Ishikawa (cell line): Measurements from ENCODE around the gene KMT5C.

Experiments
- CEBPB ChIP-seq: IDR thresholded peaks from 2 replicates; pipeline ENCODE4 v1.6.1; 2012
- CREB1 ChIP-seq: IDR thresholded peaks from 2 replicates; pipeline ENCODE4 v1.6.1; 2012; ENCODE audit warnings: low read depth
- EGR1 ChIP-seq: IDR thresholded peaks from 2 replicates; pipeline ENCODE4 v1.6.1; 2012
- EP300 ChIP-seq: IDR thresholded peaks from 2 replicates; pipeline ENCODE4 v1.6.1; 2012; ENCODE audit warnings: borderline replicate concordance
- FOXM1 ChIP-seq: IDR thresholded peaks from 2 replicates; pipeline ENCODE4 v1.6.1; 2012; ENCODE audit warnings: low read depth, borderline replicate concordance
- NFIC ChIP-seq: IDR thresholded peaks from 2 replicates; pipeline ENCODE4 v1.6.1; 2012
- RAD21 ChIP-seq: IDR thresholded peaks from 2 replicates; pipeline ENCODE4 v1.6.1; 2012; ENCODE audit warnings: low read depth
- TAF1 ChIP-seq: IDR thresholded peaks from 2 replicates; pipeline ENCODE4 v1.6.1; 2012; ENCODE audit warnings: low read depth, mild to moderate bottlenecking
- TCF12 ChIP-seq: IDR thresholded peaks from 2 replicates; pipeline ENCODE4 v1.6.1; 2012; ENCODE audit warnings: low read depth
- TEAD4 ChIP-seq: IDR thresholded peaks from 2 replicates; pipeline ENCODE4 v1.6.1; 2012
- YY1 ChIP-seq: IDR thresholded peaks from 2 replicates; pipeline ENCODE4 v1.6.1; 2012; ENCODE audit warnings: low read depth
- ZBTB7A ChIP-seq: IDR thresholded peaks from 2 replicates; pipeline ENCODE4 v1.6.1; 2012; ENCODE audit warnings: low read depth
- TF ChIP-seq, protein P1 (sequence below): IDR thresholded peaks from 2 replicates; pipeline ENCODE4 v1.6.1; 2012; ENCODE audit warnings: low read depth, mild to moderate bottlenecking
- TF ChIP-seq, protein P2 (sequence below): IDR thresholded peaks from 2 replicates; pipeline ENCODE4 v1.6.1; 2012
- TF ChIP-seq, protein P3 (sequence below): IDR thresholded peaks from 2 replicates; pipeline ENCODE4 v1.6.1; 2012

The KMT5C gene

DNA sequence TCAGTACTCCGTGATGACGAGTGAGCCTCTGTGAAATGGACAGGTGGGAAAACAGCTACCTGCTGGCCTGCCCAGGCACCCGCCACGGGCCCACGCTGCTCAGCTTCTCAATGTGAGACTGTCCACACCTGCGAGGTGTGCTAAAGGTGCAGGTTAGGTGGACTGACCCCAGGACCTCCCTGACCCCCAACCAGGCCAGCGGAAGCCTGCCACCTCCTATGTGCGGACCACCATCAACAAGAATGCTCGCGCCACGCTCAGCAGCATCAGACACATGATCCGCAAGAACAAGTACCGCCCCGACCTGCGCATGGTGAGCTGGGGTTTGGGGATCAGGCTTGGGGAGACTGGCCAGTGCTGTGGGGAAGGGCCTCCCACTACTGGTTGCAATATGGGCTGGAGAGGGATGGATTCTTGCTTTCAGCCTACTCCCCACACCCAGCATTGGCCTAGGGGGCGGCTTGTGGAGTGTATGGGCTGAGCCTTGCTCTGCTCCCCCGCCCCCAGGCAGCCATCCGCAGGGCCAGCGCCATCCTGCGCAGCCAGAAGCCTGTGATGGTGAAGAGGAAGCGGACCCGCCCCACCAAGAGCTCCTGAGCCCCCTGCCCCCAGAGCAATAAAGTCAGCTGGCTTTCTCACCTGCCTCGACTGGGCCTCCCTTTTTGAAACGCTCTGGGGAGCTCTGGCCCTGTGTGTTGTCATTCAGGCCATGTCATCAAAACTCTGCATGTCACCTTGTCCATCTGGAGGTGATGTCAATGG, 48.2 kb downstream of the KMT5C start:
- TF ChIP-seq CREB1 (no peak), FOXM1 (no peak), EP300 (no peak), CEBPB (no peak), RAD21 (no peak), YY1 (no peak), ZBTB7A (no peak), TEAD4 (no peak), TAF1 (no peak), NFIC (no peak), EGR1 (no peak), TCF12 (no peak)
- TF ChIP-seq, protein P1, sequence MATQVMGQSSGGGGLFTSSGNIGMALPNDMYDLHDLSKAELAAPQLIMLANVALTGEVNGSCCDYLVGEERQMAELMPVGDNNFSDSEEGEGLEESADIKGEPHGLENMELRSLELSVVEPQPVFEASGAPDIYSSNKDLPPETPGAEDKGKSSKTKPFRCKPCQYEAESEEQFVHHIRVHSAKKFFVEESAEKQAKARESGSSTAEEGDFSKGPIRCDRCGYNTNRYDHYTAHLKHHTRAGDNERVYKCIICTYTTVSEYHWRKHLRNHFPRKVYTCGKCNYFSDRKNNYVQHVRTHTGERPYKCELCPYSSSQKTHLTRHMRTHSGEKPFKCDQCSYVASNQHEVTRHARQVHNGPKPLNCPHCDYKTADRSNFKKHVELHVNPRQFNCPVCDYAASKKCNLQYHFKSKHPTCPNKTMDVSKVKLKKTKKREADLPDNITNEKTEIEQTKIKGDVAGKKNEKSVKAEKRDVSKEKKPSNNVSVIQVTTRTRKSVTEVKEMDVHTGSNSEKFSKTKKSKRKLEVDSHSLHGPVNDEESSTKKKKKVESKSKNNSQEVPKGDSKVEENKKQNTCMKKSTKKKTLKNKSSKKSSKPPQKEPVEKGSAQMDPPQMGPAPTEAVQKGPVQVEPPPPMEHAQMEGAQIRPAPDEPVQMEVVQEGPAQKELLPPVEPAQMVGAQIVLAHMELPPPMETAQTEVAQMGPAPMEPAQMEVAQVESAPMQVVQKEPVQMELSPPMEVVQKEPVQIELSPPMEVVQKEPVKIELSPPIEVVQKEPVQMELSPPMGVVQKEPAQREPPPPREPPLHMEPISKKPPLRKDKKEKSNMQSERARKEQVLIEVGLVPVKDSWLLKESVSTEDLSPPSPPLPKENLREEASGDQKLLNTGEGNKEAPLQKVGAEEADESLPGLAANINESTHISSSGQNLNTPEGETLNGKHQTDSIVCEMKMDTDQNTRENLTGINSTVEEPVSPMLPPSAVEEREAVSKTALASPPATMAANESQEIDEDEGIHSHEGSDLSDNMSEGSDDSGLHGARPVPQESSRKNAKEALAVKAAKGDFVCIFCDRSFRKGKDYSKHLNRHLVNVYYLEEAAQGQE: no peak
- TF ChIP-seq, protein P2, sequence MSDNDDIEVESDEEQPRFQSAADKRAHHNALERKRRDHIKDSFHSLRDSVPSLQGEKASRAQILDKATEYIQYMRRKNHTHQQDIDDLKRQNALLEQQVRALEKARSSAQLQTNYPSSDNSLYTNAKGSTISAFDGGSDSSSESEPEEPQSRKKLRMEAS: no peak
- TF ChIP-seq, protein P3, sequence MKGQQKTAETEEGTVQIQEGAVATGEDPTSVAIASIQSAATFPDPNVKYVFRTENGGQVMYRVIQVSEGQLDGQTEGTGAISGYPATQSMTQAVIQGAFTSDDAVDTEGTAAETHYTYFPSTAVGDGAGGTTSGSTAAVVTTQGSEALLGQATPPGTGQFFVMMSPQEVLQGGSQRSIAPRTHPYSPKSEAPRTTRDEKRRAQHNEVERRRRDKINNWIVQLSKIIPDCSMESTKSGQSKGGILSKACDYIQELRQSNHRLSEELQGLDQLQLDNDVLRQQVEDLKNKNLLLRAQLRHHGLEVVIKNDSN: no peak

DNA sequence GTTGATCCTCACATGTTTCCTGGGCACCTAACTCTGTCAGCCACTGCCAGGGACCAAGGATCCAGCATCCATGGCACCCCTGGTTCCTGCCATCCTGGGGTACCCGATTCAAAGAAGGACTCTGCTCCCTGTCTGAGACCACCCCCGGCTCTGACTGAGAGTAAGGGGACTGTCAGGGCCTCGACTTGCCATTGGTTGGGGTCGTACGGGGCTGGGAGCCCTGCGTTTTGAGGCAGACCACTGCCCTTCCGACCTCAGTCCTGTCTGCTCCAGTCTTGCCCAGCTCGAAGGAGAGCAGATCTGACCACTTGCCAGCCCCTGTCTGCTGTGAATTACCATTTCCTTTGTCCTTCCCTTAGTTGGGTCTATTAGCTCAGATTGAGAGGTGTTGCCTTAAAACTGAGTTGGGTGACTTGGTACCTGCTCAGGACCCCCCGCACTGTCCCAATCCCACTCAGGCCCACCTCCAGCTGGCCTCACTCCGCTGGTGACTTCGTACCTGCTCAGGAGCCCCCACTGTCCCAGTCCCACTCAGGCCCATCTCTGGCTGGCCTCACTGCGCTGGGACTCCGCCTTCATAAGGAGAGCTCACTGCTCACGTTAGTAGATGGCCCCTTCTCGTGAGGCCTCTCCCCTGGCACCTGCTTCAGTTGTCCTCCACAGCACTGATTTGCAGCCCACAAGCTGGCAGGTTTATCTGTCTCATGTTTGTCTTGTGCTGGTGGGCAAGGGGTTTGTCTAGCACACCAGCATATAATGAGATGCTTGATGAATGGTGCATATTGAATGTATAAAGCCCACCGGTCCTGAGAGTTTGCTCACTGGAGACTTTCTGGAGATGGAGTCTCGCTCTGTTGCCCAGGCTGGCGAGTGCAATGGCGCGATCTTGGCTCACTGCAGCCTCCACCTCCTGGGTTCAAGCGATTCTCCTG, 50.0 kb downstream of the KMT5C start:
- no peak for TF ChIP-seq EP300
- no peak for TF ChIP-seq TEAD4
- TF ChIP-seq NFIC: no peak
- TF ChIP-seq CREB1: no peak
- TF ChIP-seq YY1: no peak
- no peak for TF ChIP-seq ZBTB7A
- TF ChIP-seq, protein P1: no peak
- TF ChIP-seq RAD21: no peak
- no peak for TF ChIP-seq EGR1
- TF ChIP-seq TAF1: no peak
- TF ChIP-seq, protein P2: no peak
- TF ChIP-seq FOXM1: no peak
- TF ChIP-seq CEBPB: no peak
- no peak for TF ChIP-seq TCF12
- TF ChIP-seq, protein P3: no peak

DNA sequence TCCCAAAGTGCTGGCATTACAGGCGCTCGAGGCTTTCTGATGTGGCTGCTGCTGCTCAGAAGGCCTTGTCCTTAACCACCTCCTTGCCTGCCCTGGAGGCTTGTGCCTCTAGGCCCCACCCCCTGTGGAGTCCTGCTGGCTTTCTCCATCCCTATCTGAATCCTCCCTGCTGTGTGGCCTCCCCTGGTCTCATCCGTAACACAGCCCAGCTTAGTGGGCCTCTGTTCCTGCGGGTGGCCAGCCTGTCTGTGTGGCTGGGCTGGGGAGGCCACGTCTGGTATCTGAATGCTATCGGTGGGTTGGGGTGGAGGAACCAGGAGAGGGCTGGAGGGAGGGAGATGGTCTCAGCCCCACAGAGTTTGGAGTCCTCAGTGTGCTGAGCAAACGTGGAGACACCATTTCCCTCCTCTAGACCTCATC, 50.8 kb downstream of the KMT5C start:
- TF ChIP-seq RAD21 (no peak), TAF1 (no peak)
- TF ChIP-seq, protein P2: no peak

DNA sequence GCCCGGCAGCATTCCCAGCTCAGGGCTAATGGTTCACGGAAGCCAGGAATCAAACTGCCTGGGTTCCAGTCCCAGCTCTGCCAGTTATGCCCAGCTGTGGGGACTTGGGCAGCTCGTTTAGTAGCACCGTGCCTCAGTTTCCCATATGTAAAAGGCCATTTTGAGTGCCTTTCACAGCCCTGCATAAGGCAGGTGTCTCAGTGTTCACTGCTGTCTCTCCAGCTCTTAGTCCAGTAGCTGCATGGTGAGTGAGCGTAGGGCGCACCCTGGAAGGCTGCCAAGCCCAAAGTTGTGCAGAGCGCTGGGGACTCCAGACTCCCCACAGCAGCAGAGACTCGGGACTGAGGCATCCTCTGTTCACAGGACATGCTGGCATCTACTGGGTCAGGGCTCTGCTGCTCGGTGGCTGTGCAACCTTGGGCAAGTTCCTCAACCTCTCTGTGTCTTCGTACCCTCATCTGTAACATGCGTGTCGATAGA, 51.6 kb downstream of the KMT5C start:
- TF ChIP-seq ZBTB7A (no peak), NFIC (peak; percentile 51; the same call in 1 of the 2 replicates)
